Neural cell (in vitro differentiated cells): ENCODE measurements around the gene TFIP11.

Experiments used
- CTCF ChIP-seq: fragments of 450-650 bp; IDR thresholded peaks from 2 replicates; pipeline ENCODE4 v1.5.1; 2014; ENCODE audit warnings: antibody characterized with exemption, mild to moderate bottlenecking, moderate library complexity; ENCODE audit not compliant: poor library complexity, severe bottlenecking
- EP300 ChIP-seq: fragments of 450-650 bp; conservative IDR thresholded peaks from 2 replicates; pipeline ENCODE4 v1.6.1; 2014; ENCODE audit warnings: antibody characterized with exemption, mild to moderate bottlenecking, moderate library complexity; ENCODE audit not compliant: poor library complexity, severe bottlenecking
- EZH2 ChIP-seq: fragments of 200-600, 300-800 bp; shearing (Covaris generic), sonication (generic); IDR thresholded peaks from 2 replicates; pipeline ENCODE4 v1.6.1; 2014; ENCODE audit warnings: antibody characterized with exemption, low read length, borderline replicate concordance, mild to moderate bottlenecking; ENCODE audit not compliant: insufficient read depth, poor library complexity, severe bottlenecking
- MXI1 ChIP-seq: fragments of 450-650 bp; conservative IDR thresholded peaks from 2 replicates; pipeline ENCODE4 v1.6.1; 2014; ENCODE audit warnings: antibody characterized with exemption, mild to moderate bottlenecking; ENCODE audit not compliant: poor library complexity, severe bottlenecking
- POLR2AphosphoS5 ChIP-seq: IDR thresholded peaks from 2 replicates; pipeline ENCODE4 v1.6.1; 2012
- RAD21 ChIP-seq: fragments of 450-650 bp; conservative IDR thresholded peaks from 2 replicates; pipeline ENCODE4 v1.6.1; 2014; ENCODE audit warnings: antibody characterized with exemption, mild to moderate bottlenecking, moderate library complexity
- REST ChIP-seq: IDR thresholded peaks from 2 replicates; pipeline ENCODE4 v1.6.1; 2012; ENCODE audit warnings: borderline replicate concordance
- SMC3 ChIP-seq: fragments of 450-650 bp; conservative IDR thresholded peaks from 2 replicates; pipeline ENCODE4 v1.6.1; 2014; ENCODE audit warnings: antibody characterized with exemption, mild to moderate bottlenecking, moderate library complexity; ENCODE audit not compliant: poor library complexity
- TAF1 ChIP-seq: IDR thresholded peaks from 2 replicates; pipeline ENCODE4 v1.6.1; 2012; ENCODE audit warnings: low read depth

- TF ChIP-seq EZH2, result no peak
- no peak for TF ChIP-seq CTCF
- TF ChIP-seq POLR2AphosphoS5, result no peak
- no peak for TF ChIP-seq REST
- TF ChIP-seq SMC3, result no peak
- TF ChIP-seq EP300, result no peak
- no peak for TF ChIP-seq MXI1
- no peak for TF ChIP-seq TAF1
- no peak for TF ChIP-seq RAD21
Measured at GRCh38 chr22:26462051-26462450, 50.2 kb downstream of the TFIP11 start.
